Choroid plexus epithelial cell (primary cell): ENCODE data around the gene DENND11.

Source experiments
- DNase-seq: peaks from one replicate; pipeline ENCODE4 v3.0.0-alpha.2; 2010; ENCODE audit warnings: low read depth
- H3K4me3 ChIP-seq: 2 replicates; pipeline ENCODE4 v1.5.1; 2011; ENCODE audit warnings: low read depth, mild to moderate bottlenecking, control low read depth, low read length, moderate library complexity
- CTCF ChIP-seq: conservative IDR thresholded peaks from 2 replicates; pipeline ENCODE4 v1.5.1; 2011; ENCODE audit warnings: low read depth, mild to moderate bottlenecking, control low read depth, inconsistent platforms, low read length, moderate library complexity

Gene DENND11

GRCh38 chr7:141709318-141709717, 7.4 kb upstream of the DENND11 start:
- no peak for TF ChIP-seq CTCF
- no peak for DNase-seq
- H3K4me3 ChIP-seq, result no peak overlapping the region

- TF ChIP-seq CTCF, result no peak
- H3K4me3 ChIP-seq, result no peak within 1 kb of the TSS
- DNase-seq, result no peak
Observed at GRCh38 chr7:141708351-141708750, 6.4 kb upstream of the DENND11 start, which contains the start of gene WEE2. Gene WEE2, plus strand, starts transcription at chr7:141708353. Its CDS starts 406 bp downstream, at chr7:141708759.

GRCh38 chr7:141706239-141707064, 4.5 kb upstream of the DENND11 start:
- TF ChIP-seq CTCF, result no peak
- no peak overlapping the region for H3K4me3 ChIP-seq
- no peak for DNase-seq

GRCh38 chr7:141704741-141705140, 2.8 kb upstream of the DENND11 start:
- TF ChIP-seq CTCF, result no peak
- H3K4me3 ChIP-seq, result no peak overlapping the region
- no peak for DNase-seq

GRCh38 chr7:141704112-141704511, 2.1 kb upstream of the DENND11 start:
- TF ChIP-seq CTCF, result no peak
- DNase-seq, result no peak
- no peak overlapping the region for H3K4me3 ChIP-seq

GRCh38 chr7:141702892-141703291, 926 bp upstream of the DENND11 start:
- no peak overlapping the region for H3K4me3 ChIP-seq
- TF ChIP-seq CTCF, result no peak
- DNase-seq, result no peak
